ENCODE data around the gene PTPN1.

The PTPN1 gene

DNA sequence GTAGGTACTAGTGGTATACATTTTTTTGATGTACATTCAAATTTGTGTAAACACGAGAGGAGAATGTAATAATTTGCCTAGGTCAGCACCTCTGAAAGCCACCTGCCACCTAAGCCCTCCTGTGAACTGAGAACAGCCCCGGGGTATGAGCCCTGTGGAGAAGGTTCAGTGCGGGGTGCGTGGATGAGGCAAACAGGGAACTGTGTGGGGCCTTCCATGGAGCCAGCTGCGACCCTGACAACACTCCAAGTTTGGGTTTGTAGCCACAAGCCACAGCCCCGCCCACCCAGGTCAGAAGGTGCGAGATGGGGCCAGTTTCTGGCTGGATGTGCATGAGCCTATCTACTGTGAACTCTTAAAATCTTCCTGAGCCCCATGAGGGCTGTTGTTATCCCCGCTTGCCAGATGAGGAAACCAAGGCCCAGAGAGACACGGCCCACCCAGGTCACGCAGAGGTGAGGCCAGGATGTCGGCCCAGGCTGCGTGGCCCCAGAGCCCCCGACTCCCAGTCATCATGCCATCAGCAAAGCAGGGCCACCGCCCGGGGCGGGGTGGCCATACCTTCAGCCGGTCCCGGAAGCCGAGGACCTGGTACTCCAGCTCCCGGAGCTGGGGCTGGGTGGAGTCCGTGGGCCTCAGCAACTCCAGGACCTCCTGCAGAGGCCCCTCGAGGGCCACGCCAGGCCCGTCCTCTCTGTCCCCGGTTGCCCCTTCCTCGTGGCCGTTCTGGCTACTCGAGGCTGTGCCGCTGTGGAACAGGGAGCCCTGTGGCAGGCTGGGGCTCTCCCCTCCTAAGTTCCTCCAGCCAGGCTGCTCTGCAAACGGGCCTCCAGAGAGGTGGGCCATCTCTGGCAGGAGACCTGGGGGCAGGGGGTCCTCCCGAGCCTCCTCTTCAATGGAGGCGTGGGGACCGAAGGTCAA is 91.6 kb downstream of the PTPN1 start:
- H3K27ac ChIP-seq (ENCODE audit: poor library complexity, severe bottlenecking), result no peak overlapping the region
- DNase-seq (ENCODE audit: low spot score) (peak; percentile 83), ATAC-seq (ENCODE audit: low read depth) (no peak)
- H3K4me3 ChIP-seq (ENCODE audit: severe bottlenecking), result no peak overlapping the region
- H3K27me3 ChIP-seq (ENCODE audit: insufficient read depth, poor library complexity, severe bottlenecking), result no peaks in the 10 kb centered on the region
- TF ChIP-seq CTCF (IDR thresholded peaks at IDR 0.05; ENCODE audit: poor library complexity, severe bottlenecking), result no peak
- no peaks in the 10 kb centered on the region for H3K36me3 ChIP-seq (ENCODE audit: low read depth)
- H3K4me1 ChIP-seq (ENCODE audit: insufficient read depth, poor library complexity, severe bottlenecking), result no peaks in the 10 kb centered on the region
- H3K9me3 ChIP-seq (ENCODE audit: severe bottlenecking), result no peaks in the 10 kb centered on the region

DNA sequence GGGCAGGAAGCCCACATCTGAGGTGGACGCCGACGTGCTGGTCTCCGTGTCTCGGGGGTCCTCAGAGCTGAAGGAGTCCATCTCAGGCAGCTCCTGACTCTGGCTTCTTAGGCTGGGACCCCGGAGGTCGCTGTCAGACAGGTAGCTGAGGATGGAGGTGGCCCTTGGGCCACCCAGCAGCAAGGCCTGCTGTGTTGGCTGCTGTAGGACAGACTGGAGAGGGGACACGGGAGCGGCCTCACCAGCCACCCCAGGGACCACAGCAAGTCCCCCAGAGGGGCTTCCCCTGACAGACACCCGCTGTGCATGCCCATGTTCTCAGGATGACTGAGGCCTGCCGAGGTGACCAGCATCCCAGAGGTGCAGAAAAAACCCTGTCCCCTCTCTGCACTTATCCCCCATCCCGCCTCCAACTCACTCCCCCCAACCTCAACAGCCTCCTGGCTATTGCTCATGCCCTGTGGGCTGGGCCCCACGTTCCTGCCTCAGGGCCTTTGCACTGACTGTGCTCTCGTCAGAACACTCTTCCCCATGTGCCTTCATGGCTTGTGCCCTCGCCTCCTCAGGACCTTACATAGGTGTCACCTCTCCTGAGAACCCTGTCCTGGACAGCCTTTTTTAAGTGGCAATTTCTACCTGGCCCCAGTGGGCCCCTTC is 92.4 kb downstream of the PTPN1 start:
- ATAC-seq (ENCODE audit: low read depth), result no peak

DNA sequence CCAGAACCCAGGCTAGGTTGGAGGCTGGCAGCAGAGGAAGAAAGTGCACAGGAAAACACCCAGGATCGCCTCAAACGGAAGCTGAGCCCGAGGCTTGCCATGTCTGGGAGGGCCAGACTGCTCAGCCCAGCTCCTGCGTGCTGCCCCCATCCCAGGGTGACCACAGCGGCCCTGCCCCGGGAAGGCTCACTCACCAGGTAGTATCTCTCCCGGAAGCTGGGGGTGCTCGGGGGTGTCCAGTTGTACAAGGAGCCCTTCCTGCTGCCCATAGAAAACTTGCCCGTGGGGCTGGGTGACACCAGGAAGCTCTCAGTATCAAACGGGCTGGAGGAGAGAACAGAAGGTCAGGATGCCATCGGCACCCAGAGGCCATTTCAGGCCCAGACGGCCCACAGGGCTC is 94.3 kb downstream of the PTPN1 start:
- H3K4me1 ChIP-seq (ENCODE audit: insufficient read depth, poor library complexity, severe bottlenecking), result no peaks in the 10 kb centered on the region
- H3K4me3 ChIP-seq (ENCODE audit: severe bottlenecking), result no peak overlapping the region
- no peak overlapping the region for H3K27ac ChIP-seq (ENCODE audit: poor library complexity, severe bottlenecking)
- no peak for TF ChIP-seq CTCF (IDR thresholded peaks at IDR 0.05; ENCODE audit: poor library complexity, severe bottlenecking)
- no peak for ATAC-seq (ENCODE audit: low read depth)
- no peaks in the 10 kb centered on the region for H3K27me3 ChIP-seq (ENCODE audit: insufficient read depth, poor library complexity, severe bottlenecking)
- no peaks in the 10 kb centered on the region for H3K9me3 ChIP-seq (ENCODE audit: severe bottlenecking)
- peak; percentile 85 for DNase-seq (ENCODE audit: low spot score)
- H3K36me3 ChIP-seq (ENCODE audit: low read depth), result no peaks in the 10 kb centered on the region

More for the DNA sequence above, 92.4 kb downstream of the PTPN1 start:
- Histone ChIP-seq H3K9me3 (ENCODE audit: severe bottlenecking) (no peaks in the 10 kb centered on the region), H3K27ac (ENCODE audit: poor library complexity, severe bottlenecking) (no peak overlapping the region), H3K36me3 (ENCODE audit: low read depth) (no peaks in the 10 kb centered on the region), H3K27me3 (ENCODE audit: insufficient read depth, poor library complexity, severe bottlenecking) (no peaks in the 10 kb centered on the region), H3K4me3 (ENCODE audit: severe bottlenecking) (no peak overlapping the region), H3K4me1 (ENCODE audit: insufficient read depth, poor library complexity, severe bottlenecking) (no peaks in the 10 kb centered on the region)
- DNase-seq (ENCODE audit: low spot score), result peak; percentile 81
- no peak for TF ChIP-seq CTCF (IDR thresholded peaks at IDR 0.05; ENCODE audit: poor library complexity, severe bottlenecking)

DNA sequence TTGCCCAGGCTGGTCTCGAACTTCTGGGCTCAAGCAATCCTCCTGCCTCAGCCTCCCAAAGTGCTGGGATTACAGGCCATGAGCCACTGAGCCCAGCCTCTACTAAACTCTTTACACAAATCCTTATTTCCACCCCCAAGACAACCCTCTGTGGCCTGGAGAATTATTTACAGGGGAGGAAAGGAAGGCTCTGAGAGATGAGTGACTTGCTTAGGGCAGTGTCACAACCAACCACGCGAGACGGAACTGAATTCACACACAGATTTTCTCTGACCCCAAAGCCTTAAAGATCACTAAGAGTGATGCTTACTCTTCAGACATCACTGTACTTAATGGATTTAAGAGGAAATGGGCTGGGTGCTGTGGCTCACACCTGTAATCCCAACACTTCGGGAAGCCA is 95.0 kb downstream of the PTPN1 start:
- Histone ChIP-seq H3K4me3 (ENCODE audit: severe bottlenecking) (no peak overlapping the region), H3K27ac (ENCODE audit: poor library complexity, severe bottlenecking) (no peak overlapping the region), H3K9me3 (ENCODE audit: severe bottlenecking) (no peaks in the 10 kb centered on the region), H3K4me1 (ENCODE audit: insufficient read depth, poor library complexity, severe bottlenecking) (no peaks in the 10 kb centered on the region), H3K27me3 (ENCODE audit: insufficient read depth, poor library complexity, severe bottlenecking) (no peaks in the 10 kb centered on the region), H3K36me3 (ENCODE audit: low read depth) (no peaks in the 10 kb centered on the region)
- no peak for DNase-seq (ENCODE audit: low spot score)
- no peak for TF ChIP-seq CTCF (IDR thresholded peaks at IDR 0.05; ENCODE audit: poor library complexity, severe bottlenecking)
- no peak for ATAC-seq (ENCODE audit: low read depth)

Measured in RWPE2 (cell line).